Natural killer cell (primary cell): Measurements from ENCODE around the gene CACNA2D3. TPM values are rescaled to one million over a fixed set of nuclear protein-coding genes. Genes with fewer than 3 reads are reported as not detected.

ENCODE experiments used
- ATAC-seq, 3 donors: fragments of 150-1000 bp in 2 of 3; fragments of 200-7000 bp in 1 of 3; cut with Tn5 transposase; 1 replicate in 1 of 3; 2 replicates in 2 of 3; pipeline ENCODE4 v1.10.0; 2021; ENCODE audit warnings: mild to moderate bottlenecking in 2 of 3, moderate library complexity in 2 of 3
- DNase-seq, 2 donors: peaks; one replicate each; pipeline versions ENCODE4 v3.0.0 to v3.0.0-alpha.2; 2013 to 2021; ENCODE audit warnings: mixed read lengths in 1 of 2
- H3K27ac ChIP-seq: one replicate; pipeline ENCODE4 v1.5.1; 2013; ENCODE audit warnings: mild to moderate bottlenecking, low read length
- H3K27me3 ChIP-seq: one replicate; pipeline ENCODE4 v1.6.1; 2013; ENCODE audit warnings: low read length; ENCODE audit not compliant: control insufficient read depth, insufficient read depth
- H3K36me3 ChIP-seq: one replicate; pipeline ENCODE4 v1.6.1; 2013; ENCODE audit warnings: low read length; ENCODE audit not compliant: control insufficient read depth, insufficient read depth
- H3K4me1 ChIP-seq: one replicate; pipeline ENCODE4 v1.6.1; 2013; ENCODE audit warnings: low read length; ENCODE audit not compliant: control insufficient read depth, insufficient read depth
- H3K4me3 ChIP-seq: one replicate; pipeline ENCODE4 v1.5.1; 2013; ENCODE audit warnings: low read length
- H3K9me3 ChIP-seq: one replicate; pipeline ENCODE4 v1.6.1; 2013; ENCODE audit warnings: low read length; ENCODE audit not compliant: control insufficient read depth, insufficient read depth
- H3K27ac Mint-ChIP-seq, 2 donors: one replicate each; pipeline ENCODE4 v1.8.0; 2022; ENCODE audit warnings: mild to moderate bottlenecking in 2 of 2, mixed read lengths in 2 of 2, moderate library complexity in 1 of 2
- H3K27me3 Mint-ChIP-seq, 2 donors: one replicate each; pipeline ENCODE4 v1.8.0; 2022; ENCODE audit warnings: low read depth in 2 of 2, mixed read lengths in 2 of 2
- H3K36me3 Mint-ChIP-seq: one replicate; pipeline ENCODE4 v1.8.0; 2022; ENCODE audit warnings: mixed read lengths
- H3K4me1 Mint-ChIP-seq, 2 donors: one replicate each; pipeline ENCODE4 v1.8.0; 2022; ENCODE audit warnings: mixed read lengths in 2 of 2
- H3K4me3 Mint-ChIP-seq: one replicate; pipeline ENCODE4 v1.8.0; 2022; ENCODE audit warnings: mild to moderate bottlenecking, moderate library complexity, mixed read lengths
- H3K9me3 Mint-ChIP-seq, 2 donors: one replicate each; pipeline ENCODE4 v1.8.0; 2022; ENCODE audit warnings: mixed read lengths in 2 of 2
- CTCF ChIP-seq: fragments of 200-600 bp; IDR thresholded peaks from one replicate; pipeline ENCODE4 v1.8.0; 2022; ENCODE audit warnings: antibody characterized with exemption
- WGBS: methylation state at CpG from one replicate; pipeline ENCODE4 v1.1.7; 2013; ENCODE audit warnings: missing lambda C conversion rate; ENCODE audit not compliant: insufficient coverage; 5-methylcytosine and 5-hydroxymethylcytosine counted together
- intact Hi-C: fragments of 100-400 bp; cut with micrococcal nuclease; formaldehyde crosslinking; loops from one replicate; pipeline ENCODE4 v1.14.2; 2022
- total RNA-seq, 4 donors: library from RNA; stranded (reverse); fragments of 120-200 nt in 1 of 4; gene quantifications; one replicate each; pipeline versions ENCODE4 v1.2.3 to v1.2.4, GENCODE V29; 2013 to 2022

Gene CACNA2D3
- total RNA-seq, 3 donors from 2014 or later (not counting 1 experiment from before 2014, with no cell fraction given), result 0.49 TPM; not detected in 2

DNA sequence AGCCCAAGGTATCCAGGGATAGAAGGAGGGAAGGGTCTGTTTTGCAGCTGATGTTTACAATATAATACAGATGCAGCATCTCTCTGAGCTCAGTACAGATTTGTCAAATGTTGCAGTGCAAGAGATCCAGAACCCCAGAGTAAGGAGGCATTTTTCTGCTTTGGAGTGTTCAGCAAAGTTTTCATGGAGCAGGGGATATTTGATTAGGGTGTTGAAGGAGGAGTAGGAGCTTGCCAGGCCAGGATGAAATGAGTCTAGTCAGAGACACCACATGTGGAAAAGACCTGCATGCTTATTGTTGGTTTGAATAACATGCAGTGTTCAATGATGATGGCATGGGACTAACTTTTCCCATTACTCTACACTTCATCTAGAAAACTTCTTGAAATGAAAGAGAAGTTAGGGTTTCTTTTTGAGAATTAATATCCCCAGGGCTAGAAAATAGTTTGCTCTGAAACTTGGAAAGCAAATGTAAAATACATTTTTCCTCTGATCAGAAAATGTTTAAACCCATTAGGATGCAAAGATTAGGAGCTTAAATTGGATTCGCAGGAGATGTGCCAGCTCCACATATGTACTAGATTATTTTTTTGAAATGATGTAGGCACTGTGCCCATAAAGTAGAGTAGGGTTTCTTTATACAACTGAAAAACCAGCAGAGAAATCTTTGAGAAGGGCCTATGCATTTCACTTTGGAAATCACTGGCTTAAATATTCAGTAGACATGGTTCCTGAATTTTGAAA lies 243.8 kb downstream of the CACNA2D3 start:
- no peak overlapping the region for H3K27ac ChIP-seq
- 92% methylated on average over 1 of the region's 1 CpG for WGBS
- H3K27me3 Mint-ChIP-seq, result peaks cover 0 to 3% of the 10 kb centered on the region in 2 donors
- no peaks in the 10 kb centered on the region for H3K9me3 ChIP-seq
- no peak for ATAC-seq
- H3K4me3 ChIP-seq, result no peak overlapping the region
- no peaks in the 10 kb centered on the region for H3K36me3 Mint-ChIP-seq
- H3K4me3 Mint-ChIP-seq, result no peak overlapping the region
- TF ChIP-seq CTCF, result no peak
- H3K9me3 Mint-ChIP-seq, result peaks cover 0 to 2% of the 10 kb centered on the region in 2 donors
- intact Hi-C loops, result no loop called here
- no peaks in the 10 kb centered on the region for H3K4me1 Mint-ChIP-seq
- H3K36me3 ChIP-seq, result no peaks in the 10 kb centered on the region
- DNase-seq, result no peak
- H3K4me1 ChIP-seq, result no peaks in the 10 kb centered on the region
- no peak overlapping the region for H3K27ac Mint-ChIP-seq
- H3K27me3 ChIP-seq, result no peaks in the 10 kb centered on the region

- no peak for TF ChIP-seq CTCF
- Histone ChIP-seq H3K9me3 (no peaks in the 10 kb centered on the region), H3K27ac (no peak overlapping the region), H3K4me1 (no peaks in the 10 kb centered on the region), H3K36me3 (no peaks in the 10 kb centered on the region), H3K27me3 (no peaks in the 10 kb centered on the region), H3K4me3 (no peak overlapping the region)
- H3K4me3 Mint-ChIP-seq, result no peak overlapping the region
- peaks cover 0 to 3% of the 10 kb centered on the region in 2 donors for H3K27me3 Mint-ChIP-seq
- intact Hi-C loops, result no loop called here
- H3K4me1 Mint-ChIP-seq, result no peaks in the 10 kb centered on the region
- H3K9me3 Mint-ChIP-seq, result peaks cover 0 to 2% of the 10 kb centered on the region in 2 donors
- DNase-seq, result no peak
- no peak for ATAC-seq
- no peaks in the 10 kb centered on the region for H3K36me3 Mint-ChIP-seq
- H3K27ac Mint-ChIP-seq, result no peak overlapping the region
- WGBS, result 83% methylated on average over 1 of the region's 3 CpGs
These were observed 244.5 kb downstream of the CACNA2D3 start for GRCh38 chr3:54366839-54367238.

DNA sequence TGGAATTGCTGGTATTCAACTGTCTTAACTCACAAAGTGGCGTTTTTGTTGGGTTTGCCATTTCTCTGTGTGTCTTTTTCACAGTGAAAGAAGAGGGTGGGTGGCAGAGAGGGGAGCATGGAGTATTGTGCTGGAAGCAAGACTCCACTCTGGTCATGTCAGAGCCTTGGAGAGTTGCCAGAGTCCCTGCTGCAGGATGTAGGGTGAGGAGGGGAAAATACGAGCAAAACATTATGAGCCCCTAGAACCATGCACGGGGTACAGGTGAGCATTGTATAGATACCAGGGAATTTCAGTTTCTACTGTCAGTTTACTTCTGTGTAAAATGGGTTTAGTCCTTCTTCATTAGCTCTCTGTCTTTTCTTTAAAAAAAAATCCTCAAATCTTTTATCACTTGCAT lies 249.9 kb downstream of the CACNA2D3 start:
- 82% methylated on average over 3 of the region's 3 CpGs for WGBS
- TF ChIP-seq CTCF, result no peak
- Histone ChIP-seq H3K4me1 (no peaks in the 10 kb centered on the region), H3K36me3 (no peaks in the 10 kb centered on the region), H3K27ac (no peak overlapping the region), H3K27me3 (no peaks in the 10 kb centered on the region), H3K4me3 (no peak overlapping the region), H3K9me3 (no peaks in the 10 kb centered on the region)
- DNase-seq (no peak), ATAC-seq (no peak)
- no peak overlapping the region for H3K27ac Mint-ChIP-seq
- H3K4me1 Mint-ChIP-seq, result no peaks in the 10 kb centered on the region
- intact Hi-C loops, result no loop called here
- H3K4me3 Mint-ChIP-seq, result no peak overlapping the region
- H3K36me3 Mint-ChIP-seq, result no peaks in the 10 kb centered on the region
- peaks cover 0 to 9% of the 10 kb centered on the region in 2 donors for H3K27me3 Mint-ChIP-seq
- H3K9me3 Mint-ChIP-seq, result peaks cover 0 to 2% of the 10 kb centered on the region in 2 donors
